Hippocampal formation (tissue), 2 donors: ENCODE measurements around the gene STRIP1.

Source experiments
- DNase-seq, 2 donors: peaks; one replicate each; lab custom pipeline; 2025; lab: John Stamatoyannopoulos, UW

Gene STRIP1

DNA sequence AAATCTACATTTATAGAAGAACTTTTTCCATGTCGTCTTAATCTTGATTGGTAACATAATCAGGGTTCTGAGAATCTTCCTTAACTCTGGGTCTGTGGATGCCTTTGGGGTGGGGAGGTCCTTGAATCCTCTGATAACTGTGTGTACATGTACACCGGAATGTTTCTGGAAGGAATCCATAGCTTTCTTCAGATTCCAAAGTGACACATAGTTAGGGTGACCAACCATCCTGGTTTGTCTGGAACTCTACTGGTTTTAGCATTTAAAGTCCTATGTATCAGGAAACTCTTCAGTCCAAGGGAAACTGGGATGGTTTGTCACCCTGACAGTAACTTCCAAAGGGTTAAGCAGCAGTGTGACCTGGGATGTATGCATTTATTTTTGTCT, 16.8 kb downstream of the STRIP1 start:
- no peak for DNase-seq

GRCh38 chr1:110053552-110054428, 19.4 kb downstream of the STRIP1 start:
- DNase-seq: peak in 1 of 2 donors; percentile 39

- DNase-seq: no peak
Measured at GRCh38 chr1:110055493-110056284, 21.3 kb downstream of the STRIP1 start.

GRCh38 chr1:110056285-110056683, 21.9 kb downstream of the STRIP1 start:
- DNase-seq: no peak

- DNase-seq: no peak
Measured at GRCh38 chr1:110056776-110057175, 22.4 kb downstream of the STRIP1 start.

- no peak for DNase-seq
Measured at GRCh38 chr1:110057963-110058518, 23.6 kb downstream of the STRIP1 start.

GRCh38 chr1:110058591-110058990, 24.2 kb downstream of the STRIP1 start:
- no peak for DNase-seq

GRCh38 chr1:110059133-110059863, 24.9 kb downstream of the STRIP1 start:
- no peak for DNase-seq

DNA sequence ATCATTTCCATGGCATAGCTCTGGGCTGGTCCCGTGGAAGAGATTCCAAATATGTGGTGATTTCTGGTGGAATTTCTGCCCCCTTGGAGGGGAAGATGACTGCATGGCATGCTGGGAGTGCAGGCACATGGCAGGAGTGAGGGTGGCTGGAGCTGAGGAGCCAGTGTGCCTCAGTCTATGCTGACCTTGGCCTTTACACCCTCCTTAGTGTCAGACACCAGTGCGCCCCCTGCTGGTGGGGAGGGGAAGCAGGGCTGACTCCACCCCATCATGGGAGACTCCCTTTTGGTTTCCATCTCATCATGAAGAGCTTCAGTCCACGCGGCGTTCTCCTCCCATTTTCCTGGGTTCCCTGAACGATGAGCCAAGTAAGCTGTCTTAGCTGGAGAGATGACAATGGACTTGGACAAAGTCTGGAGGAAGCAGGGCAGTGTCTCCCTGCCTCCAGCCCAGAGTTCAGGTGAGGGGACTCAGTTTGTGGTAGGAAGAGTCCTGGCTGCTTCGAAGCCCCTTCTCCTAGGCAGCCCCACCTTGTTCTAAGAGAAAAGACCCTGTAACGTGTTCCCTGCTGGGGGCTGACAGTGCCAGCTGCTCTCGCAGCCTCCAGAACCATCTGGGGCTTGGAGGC, 25.7 kb downstream of the STRIP1 start:
- no peak for DNase-seq

GRCh38 chr1:110060662-110061060, 26.2 kb downstream of the STRIP1 start:
- DNase-seq: no peak

GRCh38 chr1:110061341-110061740, 26.9 kb downstream of the STRIP1 start:
- no peak for DNase-seq

- DNase-seq: no peak
Measured at GRCh38 chr1:110062612-110063011, 28.2 kb downstream of the STRIP1 start.

DNA sequence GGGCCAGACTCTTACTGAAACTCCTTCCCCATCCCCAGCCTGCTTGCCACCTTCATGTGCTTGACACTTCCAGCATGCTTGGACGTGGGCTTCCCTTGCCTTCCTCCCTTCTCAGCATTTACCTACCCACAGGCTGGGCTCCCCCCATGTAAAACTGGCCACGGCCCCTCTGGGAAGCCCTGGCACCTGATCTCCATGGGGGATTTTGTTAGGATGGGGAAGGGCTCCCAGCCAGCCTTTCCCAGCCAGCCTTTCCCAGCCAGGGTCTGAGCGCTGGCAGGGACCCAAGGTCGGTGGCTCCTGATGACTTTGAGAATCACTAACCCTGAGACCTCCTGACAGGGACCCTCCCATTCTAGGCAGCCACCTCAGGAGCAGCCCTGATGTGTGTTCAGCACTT, 29.4 kb downstream of the STRIP1 start:
- no peak for DNase-seq

GRCh38 chr1:110064576-110065337, 30.3 kb downstream of the STRIP1 start:
- no peak for DNase-seq

GRCh38 chr1:110065841-110066240, 31.4 kb downstream of the STRIP1 start:
- DNase-seq: no peak

GRCh38 chr1:110067479-110067892, 33.1 kb downstream of the STRIP1 start:
- no peak for DNase-seq

DNA sequence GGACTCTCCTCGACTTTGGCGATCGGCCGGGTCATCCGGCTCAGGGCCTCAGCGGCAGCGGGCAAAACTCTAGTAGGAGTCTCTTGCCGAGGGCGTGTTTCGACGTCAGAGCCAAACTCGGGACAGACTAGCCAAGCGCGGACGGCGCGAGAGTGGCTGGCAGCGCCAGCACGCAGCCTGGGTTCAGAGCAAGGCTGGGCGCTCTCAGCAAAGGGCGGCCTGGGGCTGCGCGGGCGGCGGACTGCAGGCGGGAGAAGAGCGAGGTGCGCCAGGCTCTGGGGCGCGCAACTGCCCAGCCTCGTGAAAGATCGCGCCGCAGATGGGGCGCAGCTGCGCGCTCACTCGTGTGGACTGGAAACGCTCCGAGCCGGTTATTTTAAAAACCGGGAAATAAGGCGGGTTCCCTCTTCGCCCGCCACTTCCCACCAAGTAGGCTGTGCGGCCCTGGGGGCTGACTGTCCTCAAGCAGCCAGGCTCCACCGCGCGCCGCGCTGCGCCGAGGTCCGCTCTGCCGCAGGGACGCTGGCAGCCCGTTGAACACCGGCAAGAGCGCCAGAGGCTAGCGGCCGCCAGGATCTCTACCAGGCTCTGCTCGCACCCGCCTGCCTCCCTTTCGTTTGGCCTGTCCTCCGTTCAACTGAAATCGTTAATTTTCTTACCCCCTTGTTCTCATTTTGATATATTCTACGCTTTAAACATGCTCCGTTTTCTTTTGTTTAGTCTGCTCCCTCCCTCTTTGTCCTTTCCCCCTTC, 33.6 kb downstream of the STRIP1 start:
- no peak for DNase-seq

GRCh38 chr1:110068646-110069403, 34.4 kb downstream of the STRIP1 start:
- no peak for DNase-seq
